HG03139 (cell line): ENCODE results near the gene DMD.
"Not testable (repeated sequence)": the region's sequence is repeated elsewhere in the genome, so short reads cannot be mapped to it uniquely, and the experiment has no call there.

Experiments used
- ATAC-seq: cut with Tn5 transposase; IDR thresholded peaks from one replicate; pipeline ENCODE4 v1.9.1; 2021; ENCODE audit not compliant: unreplicated experiment

The DMD gene

DNA sequence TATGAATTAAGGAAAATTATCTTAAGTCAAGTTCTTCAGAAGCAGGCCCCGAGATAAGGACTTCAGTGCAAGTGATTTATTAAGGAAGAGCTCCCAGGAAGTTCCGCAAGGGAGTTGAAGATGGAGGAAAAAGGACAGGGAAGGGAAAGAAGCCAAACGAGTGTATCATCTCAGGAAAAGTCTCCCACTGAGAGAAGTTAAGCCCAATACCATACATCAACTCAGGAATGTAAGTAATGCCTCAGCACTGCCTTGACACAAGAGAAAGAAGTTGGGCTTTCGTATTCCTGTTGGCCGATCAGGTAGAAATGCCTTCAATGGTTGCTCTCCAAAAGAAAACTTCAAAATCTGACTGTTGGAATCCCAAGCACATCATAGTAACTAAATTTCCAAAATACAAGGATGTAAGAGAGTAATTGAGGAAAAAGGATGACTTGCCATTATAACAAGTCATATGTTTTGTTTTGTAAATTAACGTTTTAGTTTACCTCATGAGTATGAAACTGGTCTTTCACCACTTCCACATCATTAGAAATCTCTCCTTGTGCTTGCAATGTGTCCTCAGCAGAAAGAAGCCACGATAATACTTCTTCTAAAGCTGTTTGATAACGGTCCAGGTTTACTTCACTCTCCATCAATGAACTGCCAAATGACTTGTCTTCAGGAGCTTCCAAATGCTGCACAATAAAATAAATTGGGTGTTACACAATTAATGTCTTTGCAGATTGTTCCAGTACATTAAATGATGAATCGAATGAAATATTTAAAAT, 566.7 kb downstream of the DMD start:
- no peak for ATAC-seq

DNA sequence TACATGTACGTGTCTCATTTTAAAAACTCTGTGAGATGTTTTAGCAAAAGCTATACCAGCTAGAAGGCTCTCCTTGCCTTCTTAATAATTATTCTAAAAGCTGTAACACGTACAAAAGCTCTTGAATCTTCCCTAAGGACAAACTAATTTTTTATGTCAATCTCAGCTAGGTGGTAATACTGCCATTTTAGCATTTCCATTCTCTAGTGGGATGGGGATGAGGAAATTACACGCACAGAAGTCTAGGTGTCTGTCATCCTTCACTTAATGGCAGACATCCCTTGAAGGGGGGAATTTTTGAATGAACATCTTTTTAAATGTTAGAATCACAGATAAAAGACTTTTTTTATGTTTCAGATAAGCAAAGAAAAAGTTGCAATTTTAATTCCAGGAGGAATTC, 569.1 kb downstream of the DMD start:
- ATAC-seq = no peak

DNA sequence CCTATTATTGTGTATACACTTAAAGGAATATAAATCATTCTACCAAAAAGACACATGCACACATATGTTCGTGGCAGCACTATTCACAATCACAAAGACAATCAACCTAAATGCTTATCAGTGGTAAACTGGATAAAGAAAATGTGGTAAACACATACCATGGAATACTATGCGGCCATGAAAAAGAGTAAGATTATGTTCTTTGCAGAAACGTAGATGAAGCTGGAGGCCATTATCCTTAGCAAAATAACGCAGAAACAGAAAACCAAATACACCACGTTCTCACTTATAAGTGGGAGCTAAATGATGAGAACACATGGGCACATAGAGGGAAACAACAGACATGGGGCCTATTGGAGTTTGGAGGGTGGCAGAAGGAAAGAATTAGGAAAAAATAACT, 593.2 kb downstream of the DMD start:
- no peak for ATAC-seq

DNA sequence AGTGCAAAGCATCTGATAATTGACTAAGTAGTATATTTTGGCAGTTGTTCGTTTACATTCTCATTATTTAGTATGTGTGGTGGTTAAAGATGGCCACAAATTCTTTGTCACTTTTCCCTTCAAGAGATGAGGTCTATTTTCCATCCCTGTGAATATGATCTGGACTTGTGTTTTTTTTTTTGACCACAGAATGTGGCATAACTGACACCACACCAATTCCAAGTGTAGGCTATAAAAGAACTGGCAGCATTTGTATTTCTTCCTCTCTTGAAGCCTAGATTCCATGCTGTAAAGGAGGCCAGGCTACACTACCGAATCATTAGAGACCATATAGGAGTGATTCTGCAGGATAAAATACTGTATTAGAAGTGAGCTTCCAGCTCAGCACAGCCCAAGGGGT, 596.6 kb downstream of the DMD start:
- no peak for ATAC-seq

DNA sequence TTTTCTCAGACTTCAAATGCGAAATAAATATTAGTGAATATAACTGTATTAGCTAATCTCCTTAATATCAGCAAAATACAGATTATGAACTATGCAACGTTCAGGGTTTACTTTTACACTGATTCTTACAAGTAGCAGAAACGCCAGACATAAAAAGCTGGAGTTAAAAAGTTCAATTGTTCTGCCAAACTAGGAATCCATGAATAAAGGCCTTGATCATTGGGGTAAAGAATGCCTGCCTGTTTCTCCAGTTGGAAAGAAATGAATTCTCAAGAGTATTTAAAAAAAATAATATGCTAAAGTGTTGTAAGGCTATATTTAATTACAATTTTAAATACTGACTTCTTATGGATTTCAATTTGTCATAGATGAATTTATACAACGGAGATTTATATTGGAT, 612.2 kb downstream of the DMD start:
- no peak for ATAC-seq

DNA sequence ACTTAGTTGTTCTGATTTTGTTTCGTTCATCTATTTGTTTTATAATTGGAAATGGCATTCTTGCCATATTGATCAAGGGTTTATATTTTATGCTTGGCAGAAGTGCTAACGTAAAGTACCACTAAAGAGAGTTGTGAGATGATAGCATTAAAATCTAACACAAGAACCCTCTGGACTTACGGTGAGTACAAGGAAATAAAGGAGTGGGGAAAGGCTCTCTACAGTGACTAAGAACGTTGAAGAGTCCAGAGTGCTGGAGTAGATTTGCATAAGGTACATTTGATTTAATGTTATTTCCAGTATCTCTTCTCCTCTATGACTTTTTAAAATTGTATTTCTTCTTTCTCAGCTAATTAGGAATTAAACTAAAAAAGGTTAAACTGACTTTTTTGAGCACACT, 612.6 kb downstream of the DMD start:
- ATAC-seq = no peak

DNA sequence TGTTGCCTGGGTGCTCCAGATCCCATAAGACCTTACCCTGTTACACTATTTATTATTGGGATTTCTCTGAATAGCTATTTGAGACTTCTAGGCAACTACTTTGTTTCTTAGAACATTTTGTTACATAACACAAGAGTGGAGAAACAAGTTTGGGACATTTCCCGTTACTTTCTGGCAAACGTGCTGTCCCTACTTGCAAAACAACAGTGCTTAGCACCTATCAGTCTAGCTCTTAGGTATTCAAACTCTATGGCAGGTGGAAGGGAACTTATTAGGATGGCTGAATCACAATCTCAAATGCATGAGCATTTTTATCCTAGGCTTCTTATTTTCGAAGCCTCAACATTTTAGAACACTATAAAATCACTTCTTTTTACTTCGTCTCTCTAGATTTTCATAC, 613.6 kb downstream of the DMD start:
- ATAC-seq = no peak

DNA sequence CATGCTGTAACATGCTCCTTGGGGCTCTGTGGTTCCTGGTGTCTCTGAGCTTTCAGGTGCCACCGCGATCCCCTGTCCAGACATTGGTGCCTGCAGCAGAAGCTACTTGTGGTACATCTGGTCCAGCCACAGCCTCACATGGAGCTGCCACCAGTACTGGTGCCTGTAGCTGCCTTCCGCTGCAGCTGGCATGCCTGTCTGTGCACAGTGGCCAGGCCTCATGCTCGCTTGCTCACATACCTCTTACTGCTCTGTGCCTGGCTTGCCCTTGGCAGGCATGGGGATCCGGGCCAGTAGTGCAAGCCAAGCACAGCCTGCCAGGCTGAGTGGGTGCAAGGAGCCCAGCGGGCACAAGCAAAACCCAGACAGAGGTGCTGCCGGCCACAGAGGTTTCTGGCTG, 618.6 kb downstream of the DMD start:
- ATAC-seq = no peak

DNA sequence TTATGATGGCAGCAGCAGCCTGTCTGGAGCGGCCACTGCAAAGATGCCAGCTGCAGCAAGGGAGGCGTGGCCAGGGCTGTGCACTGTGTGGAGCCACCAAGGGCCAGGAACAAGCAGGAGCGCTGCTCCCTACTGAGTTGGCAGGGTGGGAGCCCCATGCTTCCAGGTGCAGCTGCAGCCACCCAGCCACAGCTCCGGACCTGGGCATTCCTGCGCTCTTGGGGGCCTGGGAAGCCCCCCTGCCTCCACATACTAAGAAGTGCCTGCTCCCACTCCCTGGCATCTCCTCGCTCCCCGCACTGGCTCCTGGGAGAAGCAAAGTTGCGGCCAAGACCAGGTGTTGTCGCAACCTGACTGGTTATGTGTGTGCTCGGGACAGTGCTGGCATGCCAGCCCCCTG, 619.8 kb downstream of the DMD start:
- no peak for ATAC-seq

DNA sequence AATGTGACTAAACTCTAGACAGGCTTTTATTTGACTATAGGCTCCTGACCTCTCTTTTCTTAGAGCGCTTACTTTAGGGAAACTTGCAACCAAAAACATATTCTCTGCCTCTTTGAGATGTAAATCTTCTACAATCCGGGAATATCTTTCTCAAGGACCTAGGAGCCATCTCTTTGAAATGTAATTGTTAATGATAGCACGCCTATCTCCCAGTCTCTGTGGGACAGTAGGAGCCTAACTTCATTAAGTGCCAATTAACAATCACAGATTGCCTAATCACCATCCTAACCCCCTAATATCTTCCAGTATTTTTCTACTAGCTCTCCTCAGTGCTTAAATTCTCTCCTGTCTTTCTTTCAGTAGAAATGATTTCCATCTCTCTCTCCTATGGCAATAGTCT, 628.6 kb downstream of the DMD start:
- ATAC-seq = no peak

DNA sequence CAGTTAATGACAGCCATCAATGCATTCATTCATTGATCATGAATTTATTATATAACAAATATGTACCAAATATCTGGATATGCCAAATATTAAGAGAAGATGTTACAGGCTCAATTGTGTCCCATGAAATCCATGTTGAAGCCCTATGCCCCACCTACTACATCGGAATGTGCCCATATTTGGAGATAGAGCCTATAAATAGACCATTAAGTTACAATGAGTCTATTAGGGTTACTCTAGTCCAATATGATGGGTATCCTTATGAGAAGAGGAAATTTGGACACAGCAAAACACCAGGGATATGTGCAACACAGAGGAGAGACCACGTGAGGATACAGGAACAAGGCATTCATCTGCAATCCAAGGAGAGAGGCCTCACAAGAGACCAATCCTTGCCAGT, 634.5 kb downstream of the DMD start:
- ATAC-seq = no peak

DNA sequence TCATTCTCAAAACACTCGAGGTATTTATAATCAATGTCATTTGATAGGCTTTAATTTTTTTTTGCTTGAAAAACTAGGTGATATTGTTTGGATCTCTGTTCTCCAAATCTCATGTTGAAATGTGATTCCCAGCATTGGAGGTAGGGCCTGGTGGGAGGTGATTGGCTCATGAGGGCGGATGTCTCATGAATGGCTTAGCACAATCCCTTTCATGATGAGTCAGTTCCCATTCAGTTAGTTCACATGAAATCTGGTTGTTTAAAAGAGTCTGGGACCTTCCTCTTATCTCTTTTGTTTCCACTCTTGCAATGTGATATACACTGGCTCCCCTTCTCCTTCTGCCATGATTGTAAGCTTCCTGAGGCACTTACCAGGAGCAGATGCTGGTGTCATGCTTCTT, 638.7 kb downstream of the DMD start:
- ATAC-seq = no peak

DNA sequence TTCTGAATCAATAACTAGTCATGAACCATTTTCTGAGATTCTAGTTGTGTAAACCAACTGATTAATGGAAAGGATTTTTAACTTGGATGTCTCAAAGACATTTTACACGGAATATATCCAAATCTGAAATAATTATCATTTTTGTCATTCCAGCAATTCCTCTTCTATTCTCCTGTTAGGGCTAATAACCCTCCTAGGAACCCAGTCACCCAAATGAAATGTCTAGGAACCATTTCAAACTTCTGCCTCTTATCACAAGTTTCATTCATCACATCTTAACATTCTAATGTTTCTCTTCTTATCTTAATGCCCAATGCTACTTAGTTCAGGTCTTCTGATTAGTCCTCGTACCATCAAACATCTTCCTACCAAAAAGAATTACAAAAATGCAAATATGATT, 639.8 kb downstream of the DMD start:
- ATAC-seq = no peak

DNA sequence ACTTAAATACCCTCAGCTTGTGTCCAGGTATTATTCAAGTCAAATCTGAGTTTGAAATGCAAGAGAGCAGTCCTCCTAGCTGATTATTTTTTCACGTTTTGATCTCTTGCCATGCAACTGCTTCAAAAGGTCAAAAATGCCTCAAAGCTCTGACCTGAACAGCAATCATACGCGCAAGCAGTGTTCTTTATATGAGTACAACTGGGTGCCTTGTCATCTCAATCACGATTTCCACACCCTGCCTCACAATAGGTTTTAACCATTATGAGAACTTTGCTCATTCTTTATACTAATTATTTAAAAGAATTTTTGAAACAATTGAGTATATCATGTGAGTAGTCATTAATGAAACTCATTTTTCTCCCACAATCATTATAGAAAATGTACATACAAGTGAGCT, 649.1 kb downstream of the DMD start:
- no peak for ATAC-seq

DNA sequence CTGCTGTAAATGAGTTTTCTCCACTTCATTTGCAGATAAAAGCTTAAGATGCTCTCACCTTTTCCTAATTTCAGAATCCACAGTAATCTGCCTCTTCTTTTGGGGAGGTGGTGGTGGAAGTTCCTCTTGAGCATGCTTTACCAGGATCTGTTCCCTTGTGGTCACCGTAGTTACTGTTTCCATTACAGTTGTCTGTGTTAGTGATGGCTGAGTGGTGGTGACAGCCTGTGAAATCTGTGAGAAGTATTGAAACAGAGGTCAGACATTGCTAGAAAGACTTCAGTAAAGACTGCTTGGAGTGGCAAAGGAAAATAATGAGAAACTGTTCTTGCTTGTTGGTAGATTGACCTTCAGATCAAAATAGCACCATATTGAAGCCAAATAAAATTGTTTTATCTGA, 666.2 kb downstream of the DMD start:
- no peak for ATAC-seq

DNA sequence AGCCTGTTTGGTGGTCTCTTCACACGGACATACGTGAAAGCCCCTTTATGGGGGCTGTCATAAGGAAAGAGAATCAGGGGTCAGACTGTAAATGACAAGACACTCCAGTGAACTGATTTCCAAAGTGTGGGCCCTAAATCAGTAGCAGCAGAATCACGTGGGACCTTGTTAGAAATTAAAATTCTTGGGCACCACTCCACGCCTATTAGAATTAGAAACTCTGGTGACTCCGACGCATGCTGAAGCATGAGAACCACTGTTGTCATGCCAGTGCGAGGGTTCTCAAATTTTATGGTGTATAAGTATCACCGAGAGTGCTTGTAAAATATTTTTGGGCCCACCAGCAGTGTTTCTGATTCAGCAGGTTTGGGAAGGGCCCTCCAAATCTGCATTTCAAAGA, 672.8 kb downstream of the DMD start:
- no peak for ATAC-seq

DNA sequence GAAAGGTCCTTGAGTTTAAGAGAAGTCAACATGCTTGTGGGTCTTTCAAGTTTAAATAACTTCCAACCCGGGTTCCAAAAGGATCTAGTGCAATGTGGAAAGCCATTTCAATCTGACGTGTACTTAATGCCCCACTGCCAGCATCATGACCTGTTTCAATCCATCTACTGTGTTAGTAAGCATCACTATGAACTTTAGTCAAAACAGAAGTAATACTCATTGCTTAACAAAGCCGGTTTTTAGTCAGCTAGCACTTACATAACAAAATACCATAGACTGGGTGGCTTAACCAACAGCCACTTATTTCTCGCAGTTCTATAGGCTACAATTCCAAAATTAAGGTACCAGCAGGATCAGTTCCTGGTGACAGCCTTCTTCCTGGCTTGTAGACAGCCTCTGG, 677.5 kb downstream of the DMD start:
- ATAC-seq = no peak

DNA sequence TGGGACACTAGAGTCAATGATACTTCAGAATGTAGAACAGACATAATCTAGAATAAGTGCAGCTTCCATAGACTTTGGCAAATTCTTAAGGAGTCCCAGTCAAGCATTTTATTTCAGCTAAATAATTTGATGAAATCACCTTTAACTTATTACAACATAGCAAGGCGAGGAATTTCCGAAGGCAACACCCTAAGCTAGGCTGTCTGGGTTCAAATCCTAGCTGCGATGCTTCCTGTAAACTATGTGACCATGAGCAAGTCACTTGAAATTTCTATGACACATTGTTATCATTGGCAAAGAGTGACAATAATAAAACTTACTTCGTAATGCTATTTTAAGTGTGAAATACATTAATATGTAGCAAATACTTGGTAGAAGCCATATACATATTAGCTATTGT, 679.1 kb downstream of the DMD start:
- no peak for ATAC-seq

DNA sequence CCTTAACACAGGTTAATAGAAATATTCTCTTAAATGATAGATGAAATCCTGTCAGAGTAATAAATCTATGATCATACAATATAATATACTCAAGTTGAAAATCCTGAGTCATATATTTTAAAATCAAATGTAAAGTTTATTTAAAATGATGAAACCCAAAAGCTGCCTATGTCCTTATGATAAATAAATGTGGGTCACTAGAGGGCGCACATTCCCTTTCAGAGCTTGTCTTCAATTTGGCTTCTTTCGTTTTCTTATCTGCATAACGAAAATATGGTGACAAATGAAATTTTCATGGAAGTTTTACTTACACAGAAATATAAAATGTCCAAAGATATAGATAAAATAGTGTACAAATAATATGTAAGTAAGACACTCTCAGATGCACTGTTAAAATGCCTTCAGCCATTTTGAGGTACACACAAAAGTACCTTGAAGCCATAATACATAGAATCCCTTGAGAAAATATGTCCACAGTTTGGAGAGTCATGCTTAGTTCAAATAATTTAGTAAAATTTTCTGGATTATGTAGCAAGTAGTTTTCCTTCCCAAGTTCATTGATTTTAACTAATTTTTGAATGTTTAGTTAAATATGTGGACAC, 680.4 kb downstream of the DMD start:
- no peak for ATAC-seq

DNA sequence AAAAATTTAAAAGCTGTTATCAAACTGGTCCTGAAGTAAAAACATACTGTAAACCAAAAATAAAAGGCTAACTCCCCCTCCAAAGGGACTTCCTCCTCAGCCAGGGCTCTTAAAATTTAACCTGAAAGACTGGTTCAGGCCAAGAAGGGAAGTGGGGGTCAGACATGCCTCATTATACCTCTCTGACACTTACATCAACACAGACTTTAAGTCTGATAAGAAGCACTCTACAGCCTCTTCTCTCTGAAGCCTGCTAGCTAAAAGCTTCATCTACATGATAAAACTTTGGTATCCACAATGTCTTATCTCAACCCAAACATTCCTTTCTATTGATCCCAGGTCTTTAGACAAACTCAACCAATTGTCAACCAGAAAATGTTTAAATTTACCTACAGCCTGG, 682.9 kb downstream of the DMD start:
- not testable (repeated sequence) for ATAC-seq

DNA sequence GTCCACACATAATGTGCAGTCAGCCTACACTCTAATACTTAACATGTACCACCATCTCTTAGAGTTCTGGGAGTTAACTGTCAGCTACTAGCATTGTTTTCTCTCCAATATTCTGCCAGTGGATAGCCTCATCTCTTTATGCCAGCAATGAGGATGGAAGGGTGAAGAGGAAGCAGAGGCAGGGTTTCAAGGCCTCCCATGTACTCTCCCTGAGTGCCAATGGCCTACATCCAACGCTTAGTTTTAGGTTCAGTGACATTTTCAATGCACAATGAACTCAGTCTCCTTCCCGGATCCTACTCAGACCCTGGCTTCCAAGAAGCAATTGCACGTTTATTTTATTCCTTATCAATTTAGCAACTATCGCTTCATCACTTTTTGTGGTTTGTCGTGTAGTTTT, 686.1 kb downstream of the DMD start:
- ATAC-seq = no peak

DNA sequence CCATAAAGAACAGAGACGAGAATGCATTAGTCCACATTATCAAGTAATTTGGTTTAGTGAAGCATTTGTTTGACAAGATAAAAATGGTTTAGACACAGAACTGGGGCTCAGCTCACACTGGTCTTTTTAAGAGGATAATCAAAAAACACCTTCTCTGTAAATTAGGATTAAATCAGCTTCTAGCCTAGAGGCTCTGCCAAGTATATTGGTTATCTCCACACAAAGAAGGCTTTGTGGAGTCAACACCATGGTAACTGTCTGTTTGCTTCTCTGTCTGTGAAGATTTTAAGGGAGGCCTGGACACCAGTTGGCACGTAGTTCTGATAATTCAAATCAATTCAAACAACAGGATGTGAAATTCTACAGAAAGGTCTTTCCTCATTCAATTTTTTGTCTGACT, 687.0 kb downstream of the DMD start:
- no peak for ATAC-seq

DNA sequence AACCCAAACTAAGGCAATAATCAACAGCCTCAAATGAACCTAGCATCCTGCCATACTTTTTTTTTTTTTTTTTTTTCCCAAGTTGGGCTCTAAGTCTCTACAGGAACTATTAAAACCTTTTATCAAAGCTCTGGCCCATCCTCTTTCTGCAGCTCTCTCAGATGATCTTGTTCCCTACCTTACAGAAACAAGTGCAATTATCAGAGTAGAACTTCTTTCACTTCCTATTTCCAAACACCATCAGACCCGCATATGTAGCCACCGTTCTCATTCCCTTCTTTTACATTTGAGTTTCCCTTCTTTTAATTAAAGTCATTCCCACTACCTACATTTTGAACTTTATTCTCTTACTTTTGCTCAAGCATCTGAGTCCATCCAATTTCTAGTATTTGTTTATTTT, 690.6 kb downstream of the DMD start:
- no peak for ATAC-seq
